ENCODE measurements around the gene PPARA. TPM values are rescaled to one million over a fixed set of nuclear protein-coding genes. Genes with fewer than 3 reads are reported as not detected.

Gene PPARA
- total RNA-seq, 2 donors from 2014 or later = 15.4 to 18.6 TPM

DNA sequence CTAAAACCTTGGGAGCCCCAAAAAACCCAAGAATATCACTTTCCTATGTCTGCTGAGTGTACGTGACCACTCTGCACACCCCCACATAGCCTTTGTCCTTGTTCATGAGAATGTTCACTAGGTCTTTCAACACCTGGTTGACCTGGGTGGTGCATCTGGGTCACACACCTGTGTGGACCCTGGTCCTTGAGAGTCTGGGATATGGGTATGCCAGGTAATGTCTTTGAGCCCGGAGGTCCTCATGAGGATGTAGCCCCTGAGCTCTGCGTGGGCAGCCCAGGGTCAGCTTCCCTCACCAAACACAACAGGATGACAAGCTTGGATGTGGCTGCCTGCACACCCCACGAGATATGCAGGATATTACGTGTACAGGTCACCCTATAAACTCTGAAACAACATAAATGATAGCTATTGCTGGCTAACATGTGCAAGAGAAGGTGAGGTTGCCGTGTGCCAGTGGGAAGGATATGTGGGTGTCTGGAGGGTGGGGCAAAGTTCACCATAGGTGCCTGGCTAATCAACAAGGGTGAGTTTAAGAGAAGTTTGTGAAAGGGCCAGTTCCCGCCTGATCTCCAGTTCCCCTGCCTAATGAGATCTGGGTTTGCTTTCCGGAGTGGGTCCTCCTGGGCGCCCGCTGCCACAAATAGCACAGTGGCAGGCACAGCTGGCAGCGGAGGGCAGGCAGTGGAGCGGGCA lies 1.4 kb upstream of the PPARA start:
- peak overlapping the region; percentile 78 for H3K4me3 ChIP-seq (ENCODE audit: low read length)
- H3K4me1 ChIP-seq (ENCODE audit: control insufficient read depth, insufficient read depth, low read length) = peaks cover 3% of the 10 kb centered on the region
- H3K36me3 ChIP-seq (ENCODE audit: control insufficient read depth, insufficient read depth, low read length) = no peaks in the 10 kb centered on the region
- peaks cover 58% of the 10 kb centered on the region for H3K27me3 Mint-ChIP-seq (ENCODE audit: insufficient read depth)
- H3K4me1 Mint-ChIP-seq = peaks cover 8% of the 10 kb centered on the region
- no peaks in the 10 kb centered on the region for H3K9me3 ChIP-seq (ENCODE audit: control insufficient read depth, low read length)
- H3K27me3 ChIP-seq (ENCODE audit: control insufficient read depth, insufficient read depth, low read length, poor library complexity, severe bottlenecking) = peaks cover 57% of the 10 kb centered on the region
- no peak overlapping the region for H3K9ac ChIP-seq (ENCODE audit: extremely low read depth, low read length, poor library complexity, severe bottlenecking)
- H3K9me3 Mint-ChIP-seq = no peaks in the 10 kb centered on the region
- H3K4me3 Mint-ChIP-seq = peak overlapping the region; percentile 64
- H3K27ac ChIP-seq (ENCODE audit: low read depth, low read length) = no peak overlapping the region
- DNase-seq = no peak
- 56 to 64% methylated on average over 9 to 12 of the region's 12 CpGs for WGBS, 2 experiments (ENCODE audit: insufficient coverage in 1 of 2, insufficient read length in 1 of 2)
- no peak for TF ChIP-seq CTCF (conservative IDR thresholded peaks at IDR 0.05)
- H3K36me3 Mint-ChIP-seq (ENCODE audit: low read depth) = peaks cover 9% of the 10 kb centered on the region
- H3K27ac Mint-ChIP-seq = no peak overlapping the region

- Mint-ChIP-seq H3K27ac (no peak overlapping the region), H3K36me3 (ENCODE audit: low read depth) (peaks cover 11% of the 10 kb centered on the region), H3K9me3 (no peaks in the 10 kb centered on the region), H3K4me3 (peak overlapping the region; percentile 64), H3K4me1 (peaks cover 8% of the 10 kb centered on the region), H3K27me3 (ENCODE audit: insufficient read depth) (peaks cover 58% of the 10 kb centered on the region)
- Histone ChIP-seq H3K36me3 (ENCODE audit: control insufficient read depth, insufficient read depth, low read length) (no peaks in the 10 kb centered on the region), H3K27ac (ENCODE audit: low read depth, low read length) (no peak overlapping the region), H3K9ac (ENCODE audit: extremely low read depth, low read length, poor library complexity, severe bottlenecking) (no peak overlapping the region), H3K9me3 (ENCODE audit: control insufficient read depth, low read length) (no peaks in the 10 kb centered on the region), H3K27me3 (ENCODE audit: control insufficient read depth, insufficient read depth, low read length, poor library complexity, severe bottlenecking) (peaks cover 57% of the 10 kb centered on the region), H3K4me1 (ENCODE audit: control insufficient read depth, insufficient read depth, low read length) (peaks cover 3% of the 10 kb centered on the region), H3K4me3 (ENCODE audit: low read length) (peak overlapping the region; percentile 78)
- 6 to 8% methylated on average over 17 to 39 of the region's 39 CpGs for WGBS, 2 experiments (ENCODE audit: insufficient coverage in 1 of 2, insufficient read length in 1 of 2)
- peak; percentile 86 for DNase-seq
- TF ChIP-seq CTCF (conservative IDR thresholded peaks at IDR 0.05) = no peak
These were observed 753 bp upstream of the PPARA start for GRCh38 chr22:46149512-46150033.

GRCh38 chr22:46150655-46151477 lies 540 bp downstream of the PPARA start:
- Histone ChIP-seq H3K27ac (ENCODE audit: low read depth, low read length) (no peak overlapping the region), H3K27me3 (ENCODE audit: control insufficient read depth, insufficient read depth, low read length, poor library complexity, severe bottlenecking) (peaks cover 57% of the 10 kb centered on the region), H3K4me1 (ENCODE audit: control insufficient read depth, insufficient read depth, low read length) (peaks cover 3% of the 10 kb centered on the region), H3K4me3 (ENCODE audit: low read length) (peak overlapping the region; percentile 82), H3K9ac (ENCODE audit: extremely low read depth, low read length, poor library complexity, severe bottlenecking) (peak overlapping the region; percentile 41), H3K9me3 (ENCODE audit: control insufficient read depth, low read length) (no peaks in the 10 kb centered on the region), H3K36me3 (ENCODE audit: control insufficient read depth, insufficient read depth, low read length) (no peaks in the 10 kb centered on the region)
- 1% methylated on average over 41 to 101 of the region's 101 CpGs for WGBS, 2 experiments (ENCODE audit: insufficient coverage in 1 of 2, insufficient read length in 1 of 2)
- Mint-ChIP-seq H3K9me3 (no peaks in the 10 kb centered on the region), H3K4me3 (peak overlapping the region; percentile 66), H3K27me3 (ENCODE audit: insufficient read depth) (peaks cover 47% of the 10 kb centered on the region), H3K27ac (no peak overlapping the region), H3K4me1 (peaks cover 8% of the 10 kb centered on the region), H3K36me3 (ENCODE audit: low read depth) (peaks cover 14% of the 10 kb centered on the region)
- peak; percentile 77 for DNase-seq
- no peak for TF ChIP-seq CTCF (conservative IDR thresholded peaks at IDR 0.05)
